ENCODE results near the gene TPRN.

Gene TPRN

DNA sequence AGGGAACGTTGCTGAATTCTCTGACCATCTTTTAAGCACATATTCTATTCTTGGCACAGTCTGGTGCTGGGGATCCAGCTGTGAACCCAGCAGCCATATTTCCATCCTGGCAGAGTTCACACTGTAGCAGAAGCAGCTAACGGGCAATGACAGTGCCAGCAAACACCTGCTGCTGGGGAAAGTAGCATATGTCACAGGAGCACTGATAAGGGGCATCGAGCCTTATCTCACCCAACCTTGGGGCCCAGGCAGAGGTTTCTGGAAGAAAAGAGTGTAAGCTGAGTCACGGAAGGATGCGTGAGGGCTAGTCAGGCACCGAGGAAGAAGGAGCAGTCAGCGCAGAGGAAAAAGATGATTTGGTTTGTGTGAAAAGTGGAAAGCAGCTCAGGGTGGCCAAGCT, 6.1 kb upstream of the TPRN start:
- peak overlapping the region in 3 of 5 donors; percentile 25 to 97 (median 94) for H3K9ac ChIP-seq (ENCODE audit: low read length in 5 of 5)
- H3K4me3 ChIP-seq (ENCODE audit: low read depth in 1 of 5, low read length in 5 of 5) = peak overlapping the region in 3 of 5 donors; percentile 83 to 97 (median 96)
- peaks cover 0 to 7% (median 2%) of the 10 kb centered on the region in 5 donors for H3K36me3 ChIP-seq (ENCODE audit: control insufficient read depth in 5 of 5, insufficient read depth in 5 of 5, low read length in 5 of 5)
- H3K27me3 ChIP-seq (ENCODE audit: control insufficient read depth in 5 of 5, insufficient read depth in 4 of 5, low read length in 5 of 5) = no peaks in the 10 kb centered on the region
- no peak overlapping the region for H3K27ac ChIP-seq (ENCODE audit: low read depth, low read length)
- peaks cover 16 to 45% (median 44%) of the 10 kb centered on the region in 5 donors for H3K4me1 ChIP-seq (ENCODE audit: control insufficient read depth in 5 of 5, insufficient read depth in 5 of 5, low read length in 5 of 5)
- no peaks in the 10 kb centered on the region for H3K9me3 ChIP-seq (ENCODE audit: control insufficient read depth in 5 of 5, low read length in 5 of 5)

GRCh38 chr9:137205126-137206069, 4.9 kb upstream of the TPRN start, which contains the start of the genes NDOR1 and TMEM203:
TSS of gene NDOR1 (plus strand) at chr9:137205700. CDS start at chr9:137205778, 78 bp downstream.
TSS of gene TMEM203 (minus strand) at chr9:137205648. CDS start at chr9:137205414, 234 bp downstream.
- Histone ChIP-seq H3K4me1 (ENCODE audit: control insufficient read depth in 5 of 5, insufficient read depth in 5 of 5, low read length in 5 of 5) (peaks cover 16 to 53% (median 51%) of the 10 kb centered on the region in 5 donors), H3K4me3 (ENCODE audit: low read depth in 1 of 5, low read length in 5 of 5) (peak within 1 kb of the TSS; percentile 83 to 97 (median 96)), H3K27me3 (ENCODE audit: control insufficient read depth in 5 of 5, insufficient read depth in 4 of 5, low read length in 5 of 5) (no peaks in the 10 kb centered on the region), H3K27ac (ENCODE audit: low read depth, low read length) (peak within 1 kb of the TSS; percentile 78), H3K9ac (ENCODE audit: low read length in 5 of 5) (peak within 1 kb of the TSS; percentile 80 to 97 (median 92)), H3K36me3 (ENCODE audit: control insufficient read depth in 5 of 5, insufficient read depth in 5 of 5, low read length in 5 of 5) (peaks cover 0 to 7% (median 2%) of the 10 kb centered on the region in 5 donors), H3K9me3 (ENCODE audit: control insufficient read depth in 5 of 5, low read length in 5 of 5) (no peaks in the 10 kb centered on the region)

DNA sequence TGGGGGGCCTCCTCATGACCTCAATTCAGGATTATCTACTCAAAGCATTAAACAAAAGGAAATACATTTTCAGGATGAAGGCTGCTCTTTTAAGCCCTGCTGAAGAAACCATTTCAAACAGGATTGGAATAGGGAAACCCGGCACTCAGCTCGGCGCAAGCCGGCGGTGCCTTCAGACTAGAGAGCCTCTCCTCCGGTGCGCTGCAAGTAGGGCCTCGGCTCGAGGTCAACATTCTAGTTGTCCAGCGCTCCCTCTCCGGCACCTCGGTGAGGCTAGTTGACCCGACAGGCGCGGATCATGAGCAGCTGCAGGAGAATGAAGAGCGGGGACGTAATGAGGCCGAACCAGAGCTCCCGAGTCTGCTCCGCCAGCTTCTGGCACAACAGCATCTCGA, 4.2 kb upstream of the TPRN start:
- Histone ChIP-seq H3K36me3 (ENCODE audit: control insufficient read depth in 5 of 5, insufficient read depth in 5 of 5, low read length in 5 of 5) (peaks cover 0 to 7% (median 2%) of the 10 kb centered on the region in 5 donors), H3K4me3 (ENCODE audit: low read depth in 1 of 5, low read length in 5 of 5) (peak overlapping the region; percentile 76 to 97 (median 96)), H3K4me1 (ENCODE audit: control insufficient read depth in 5 of 5, insufficient read depth in 5 of 5, low read length in 5 of 5) (peaks cover 16 to 55% (median 54%) of the 10 kb centered on the region in 5 donors), H3K27me3 (ENCODE audit: control insufficient read depth in 5 of 5, insufficient read depth in 4 of 5, low read length in 5 of 5) (no peaks in the 10 kb centered on the region), H3K9me3 (ENCODE audit: control insufficient read depth in 5 of 5, low read length in 5 of 5) (no peaks in the 10 kb centered on the region), H3K27ac (ENCODE audit: low read depth, low read length) (peak overlapping the region; percentile 78), H3K9ac (ENCODE audit: low read length in 5 of 5) (peak overlapping the region; percentile 68 to 94 (median 92))

- Histone ChIP-seq H3K9ac (ENCODE audit: low read length in 5 of 5) (peak overlapping the region in 1 of 5 donors; percentile 40), H3K9me3 (ENCODE audit: control insufficient read depth in 5 of 5, low read length in 5 of 5) (no peaks in the 10 kb centered on the region), H3K27ac (ENCODE audit: low read depth, low read length) (no peak overlapping the region), H3K36me3 (ENCODE audit: control insufficient read depth in 5 of 5, insufficient read depth in 5 of 5, low read length in 5 of 5) (no peaks in the 10 kb centered on the region), H3K4me1 (ENCODE audit: control insufficient read depth in 5 of 5, insufficient read depth in 5 of 5, low read length in 5 of 5) (peaks cover 16 to 72% (median 69%) of the 10 kb centered on the region in 5 donors), H3K4me3 (ENCODE audit: low read depth in 1 of 5, low read length in 5 of 5) (no peak overlapping the region), H3K27me3 (ENCODE audit: control insufficient read depth in 5 of 5, insufficient read depth in 4 of 5, low read length in 5 of 5) (no peaks in the 10 kb centered on the region)
These were observed 2.4 kb upstream of the TPRN start for GRCh38 chr9:137202966-137203365.

DNA sequence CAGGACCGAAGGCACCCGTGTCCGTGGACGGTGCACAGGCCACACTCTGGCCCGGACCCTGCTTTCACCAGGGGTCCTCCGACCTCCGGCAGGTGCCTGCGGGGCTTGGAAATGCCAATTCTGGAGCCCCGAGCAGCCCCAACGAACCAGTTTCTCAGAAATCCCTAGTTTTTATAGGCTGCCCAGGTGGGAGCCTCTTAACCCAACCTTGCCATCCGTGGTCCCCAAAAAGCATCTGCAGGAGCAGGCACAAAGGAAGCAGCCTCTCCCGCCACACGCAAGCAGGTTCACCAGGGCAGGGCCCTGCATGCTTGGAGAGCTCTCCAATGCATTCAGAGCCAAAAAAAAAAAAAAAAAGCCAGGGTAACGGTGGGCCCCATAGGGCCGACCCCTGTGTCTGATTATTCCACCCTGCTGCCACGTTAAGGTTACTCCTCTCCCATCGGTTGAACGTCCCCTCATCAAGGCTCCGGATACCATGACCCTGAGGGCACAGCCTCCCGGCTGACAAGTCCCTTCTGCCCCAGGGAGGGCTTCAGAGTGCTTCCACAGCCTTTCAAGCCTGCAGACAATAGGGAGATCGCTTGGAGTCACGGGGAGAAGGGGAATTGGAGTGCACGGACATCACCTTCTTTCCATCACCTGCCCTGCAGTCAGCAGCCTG, 796 bp upstream of the TPRN start:
- Histone ChIP-seq H3K27ac (ENCODE audit: low read depth, low read length) (peak overlapping the region; percentile 70), H3K36me3 (ENCODE audit: control insufficient read depth in 5 of 5, insufficient read depth in 5 of 5, low read length in 5 of 5) (no peaks in the 10 kb centered on the region), H3K27me3 (ENCODE audit: control insufficient read depth in 5 of 5, insufficient read depth in 4 of 5, low read length in 5 of 5) (no peaks in the 10 kb centered on the region), H3K9me3 (ENCODE audit: control insufficient read depth in 5 of 5, low read length in 5 of 5) (no peaks in the 10 kb centered on the region), H3K9ac (ENCODE audit: low read length in 5 of 5) (peak overlapping the region in 4 of 5 donors; percentile 43 to 77 (median 61)), H3K4me3 (ENCODE audit: low read depth in 1 of 5, low read length in 5 of 5) (peak overlapping the region; percentile 59 to 92 (median 71)), H3K4me1 (ENCODE audit: control insufficient read depth in 5 of 5, insufficient read depth in 5 of 5, low read length in 5 of 5) (peaks cover 13 to 69% (median 66%) of the 10 kb centered on the region in 5 donors)

- Histone ChIP-seq H3K4me1 (ENCODE audit: control insufficient read depth in 5 of 5, insufficient read depth in 5 of 5, low read length in 5 of 5) (peaks cover 7 to 64% (median 51%) of the 10 kb centered on the region in 5 donors), H3K9me3 (ENCODE audit: control insufficient read depth in 5 of 5, low read length in 5 of 5) (no peaks in the 10 kb centered on the region), H3K27me3 (ENCODE audit: control insufficient read depth in 5 of 5, insufficient read depth in 4 of 5, low read length in 5 of 5) (no peaks in the 10 kb centered on the region), H3K27ac (ENCODE audit: low read depth, low read length) (no peak overlapping the region), H3K36me3 (ENCODE audit: control insufficient read depth in 5 of 5, insufficient read depth in 5 of 5, low read length in 5 of 5) (no peaks in the 10 kb centered on the region), H3K9ac (ENCODE audit: low read length in 5 of 5) (peak overlapping the region in 2 of 5 donors; percentile 20 to 35), H3K4me3 (ENCODE audit: low read depth in 1 of 5, low read length in 5 of 5) (peak overlapping the region in 3 of 5 donors; percentile 39 to 60 (median 48))
These were observed 975 bp downstream of the TPRN start for GRCh38 chr9:137199411-137200121.

GRCh38 chr9:137198902-137199283, 1.6 kb downstream of the TPRN start:
- Histone ChIP-seq H3K36me3 (ENCODE audit: control insufficient read depth in 5 of 5, insufficient read depth in 5 of 5, low read length in 5 of 5) (no peaks in the 10 kb centered on the region), H3K4me1 (ENCODE audit: control insufficient read depth in 5 of 5, insufficient read depth in 5 of 5, low read length in 5 of 5) (peaks cover under 1 to 57% (median 45%) of the 10 kb centered on the region in 5 donors), H3K27ac (ENCODE audit: low read depth, low read length) (no peak overlapping the region), H3K9ac (ENCODE audit: low read length in 5 of 5) (peak overlapping the region in 2 of 5 donors; percentile 17 to 35), H3K4me3 (ENCODE audit: low read depth in 1 of 5, low read length in 5 of 5) (peak overlapping the region in 1 of 5 donors; percentile 48), H3K27me3 (ENCODE audit: control insufficient read depth in 5 of 5, insufficient read depth in 4 of 5, low read length in 5 of 5) (no peaks in the 10 kb centered on the region), H3K9me3 (ENCODE audit: control insufficient read depth in 5 of 5, low read length in 5 of 5) (no peaks in the 10 kb centered on the region)

DNA sequence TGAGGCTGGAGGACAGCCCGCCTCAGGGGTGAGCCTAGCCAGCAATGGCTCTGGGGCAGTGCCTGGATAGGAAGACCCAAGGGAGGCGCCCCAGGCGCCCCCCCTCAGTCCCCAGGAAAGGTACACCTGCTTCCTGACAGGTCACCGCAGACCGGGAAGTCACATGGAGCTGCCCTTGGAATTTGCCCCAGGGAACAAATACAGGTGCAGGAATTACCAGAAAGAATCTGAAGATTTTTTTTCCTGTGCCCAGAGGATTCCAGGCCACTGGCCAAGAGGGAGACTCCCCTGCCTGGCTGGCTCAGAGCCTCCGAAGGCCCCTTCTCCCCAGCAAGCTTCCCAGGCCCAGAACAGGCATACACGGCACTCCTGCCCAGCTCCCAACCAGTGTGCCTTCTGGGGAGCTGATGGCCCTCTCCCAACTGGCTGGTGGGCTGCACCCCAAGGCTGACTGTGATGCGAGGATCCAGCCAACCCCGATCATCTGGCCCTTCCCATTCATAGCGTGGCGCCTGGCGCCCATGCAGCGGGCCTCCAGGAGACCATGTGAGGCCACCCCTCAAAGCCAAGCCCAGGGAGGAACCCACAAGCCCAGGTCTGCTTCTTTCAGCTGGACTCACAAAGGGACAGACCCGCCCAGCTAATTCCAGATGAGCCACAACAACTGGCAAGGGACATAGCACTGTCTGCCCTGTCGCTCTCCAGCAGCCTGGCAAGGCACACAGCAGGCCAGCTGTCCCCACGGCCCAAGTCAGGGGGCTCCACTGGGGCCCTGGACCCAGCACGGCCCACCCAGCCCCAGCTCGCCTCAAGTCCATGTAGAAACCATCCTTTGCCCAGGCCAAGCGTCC, 2.3 kb downstream of the TPRN start:
- Histone ChIP-seq H3K9ac (ENCODE audit: low read length in 5 of 5) (peak overlapping the region in 2 of 5 donors; percentile 13 to 17), H3K36me3 (ENCODE audit: control insufficient read depth in 5 of 5, insufficient read depth in 5 of 5, low read length in 5 of 5) (no peaks in the 10 kb centered on the region), H3K27ac (ENCODE audit: low read depth, low read length) (no peak overlapping the region), H3K9me3 (ENCODE audit: control insufficient read depth in 5 of 5, low read length in 5 of 5) (no peaks in the 10 kb centered on the region), H3K27me3 (ENCODE audit: control insufficient read depth in 5 of 5, insufficient read depth in 4 of 5, low read length in 5 of 5) (no peaks in the 10 kb centered on the region), H3K4me3 (ENCODE audit: low read depth in 1 of 5, low read length in 5 of 5) (no peak overlapping the region), H3K4me1 (ENCODE audit: control insufficient read depth in 5 of 5, insufficient read depth in 5 of 5, low read length in 5 of 5) (peaks cover 0 to 52% (median 39%) of the 10 kb centered on the region in 5 donors)

All from subcutaneous abdominal adipose tissue (tissue), 5 donors.